Neural progenitor cell (in vitro differentiated cells): ENCODE results near the gene TENT4A. TPM values are rescaled to one million over a fixed set of nuclear protein-coding genes. Genes with fewer than 3 reads are reported as not detected.

Source experiments
- DNase-seq: peaks from one replicate; pipeline ENCODE4 v3.0.0-alpha.2; 2016; ENCODE audit warnings: low spot score
- H2AFZ ChIP-seq: fragments of 200-600 bp; sonication (generic); replicated peaks from 2 replicates; pipeline ENCODE4 v1.6.1; 2016; ENCODE audit warnings: antibody characterized with exemption
- H3F3A ChIP-seq: fragments of 200-600 bp; sonication (generic); 2 replicates; pipeline ENCODE4 v1.6.1; 2016; ENCODE audit warnings: antibody characterized with exemption, low read depth
- H3K27ac ChIP-seq: fragments of 200-600 bp; sonication (generic); 2 replicates; pipeline ENCODE4 v1.5.1; 2016; ENCODE audit warnings: mild to moderate bottlenecking
- H3K27me3 ChIP-seq: fragments of 200-600 bp; sonication (generic); 2 replicates; pipeline ENCODE4 v1.6.1; 2016; ENCODE audit warnings: mild to moderate bottlenecking, moderate library complexity
- H3K36me3 ChIP-seq: fragments of 200-600 bp; sonication (generic); 2 replicates; pipeline ENCODE4 v1.5.1; 2016
- H3K4me1 ChIP-seq: fragments of 200-600 bp; sonication (generic); 2 replicates; pipeline ENCODE4 v1.6.1; 2016; ENCODE audit warnings: mixed run types
- H3K4me2 ChIP-seq: fragments of 200-600 bp; sonication (generic); 2 replicates; pipeline ENCODE4 v1.6.1; 2016
- H3K4me3 ChIP-seq: fragments of 200-600 bp; sonication (generic); 2 replicates; pipeline ENCODE4 v1.5.1; 2016
- H3K79me2 ChIP-seq: fragments of 200-600 bp; sonication (generic); 2 replicates; pipeline ENCODE4 v1.6.1; 2016; ENCODE audit warnings: low read depth
- H3K9ac ChIP-seq: fragments of 200-600 bp; sonication (generic); 2 replicates; pipeline ENCODE4 v1.6.1; 2016
- H3K9me3 ChIP-seq: fragments of 200-600 bp; sonication (generic); 2 replicates; pipeline ENCODE4 v1.5.1; 2016; ENCODE audit warnings: low read depth
- H4K20me1 ChIP-seq: fragments of 200-600 bp; sonication (generic); 2 replicates; pipeline ENCODE4 v1.6.1; 2016; ENCODE audit warnings: low read depth
- H3K27ac Mint-ChIP-seq: 3 replicates; pipeline ENCODE4 v1.8.0; 2021; ENCODE audit warnings: mixed read lengths
- H3K27me3 Mint-ChIP-seq: 2 replicates; pipeline ENCODE4 v1.8.0; 2022; ENCODE audit warnings: low read depth, mild to moderate bottlenecking, inconsistent platforms, moderate library complexity, mixed read lengths; ENCODE audit not compliant: insufficient read depth
- H3K36me3 Mint-ChIP-seq: 3 replicates; pipeline ENCODE4 v1.8.0; 2021; ENCODE audit warnings: mixed read lengths
- H3K4me1 Mint-ChIP-seq: 3 replicates; pipeline ENCODE4 v1.8.0; 2021; ENCODE audit warnings: mixed read lengths
- H3K4me3 Mint-ChIP-seq: 3 replicates; pipeline ENCODE4 v1.8.0; 2021; ENCODE audit warnings: mild to moderate bottlenecking, moderate library complexity, mixed read lengths
- H3K9me3 Mint-ChIP-seq: 3 replicates; pipeline ENCODE4 v1.8.0; 2020; ENCODE audit warnings: mixed read lengths
- EZH2 ChIP-seq: fragments of 200-600 bp; sonication (generic); IDR thresholded peaks from 2 replicates; pipeline ENCODE4 v1.6.1; 2017; ENCODE audit warnings: antibody characterized with exemption, mild to moderate bottlenecking, moderate library complexity
- EZH2phosphoT487 ChIP-seq: fragments of 200-600 bp; sonication (generic); IDR thresholded peaks from 2 replicates; pipeline ENCODE4 v1.6.1; 2017; ENCODE audit warnings: antibody characterized with exemption
- total RNA-seq: library from RNA; depleted of rRNA; stranded (reverse); fragments of >200 nt; gene quantifications from 2 replicates; pipeline ENCODE4 v1.2.3, GENCODE V29; 2015; ENCODE audit warnings: low replicate concordance
- TF ChIP-seq, protein P1 (sequence below): fragments of 200-600 bp; sonication (generic); IDR thresholded peaks from 2 replicates; pipeline ENCODE4 v1.5.1; 2017; ENCODE audit warnings: antibody characterized with exemption, mild to moderate bottlenecking

The TENT4A gene
- total RNA-seq, 1 donor from 2014 or later, result 20.9 TPM

DNA sequence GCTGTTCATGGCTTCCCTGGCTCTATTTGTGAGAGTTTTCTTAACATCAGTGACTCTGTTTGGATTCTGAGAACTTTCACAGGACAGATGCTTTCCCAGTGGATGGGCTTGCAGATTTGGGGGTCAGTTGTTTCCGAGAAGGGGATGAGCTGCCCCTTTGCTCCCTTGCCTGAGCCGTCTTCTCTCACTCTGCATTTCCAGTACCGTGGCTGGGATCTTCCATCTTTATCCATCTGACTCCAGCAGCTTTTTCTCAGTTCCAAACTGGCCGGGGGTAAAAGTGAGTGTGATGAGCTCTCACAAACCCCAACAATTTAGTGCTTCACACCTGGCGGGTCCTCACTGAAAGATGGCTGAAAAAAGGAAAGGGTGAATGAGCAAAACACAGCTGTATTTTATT is 79.1 kb downstream of the TENT4A start:
- H3K27me3 ChIP-seq, result no peaks in the 10 kb centered on the region
- H3K4me3 ChIP-seq, result no peak overlapping the region
- H3K4me3 Mint-ChIP-seq, result no peak overlapping the region
- no peak for TF ChIP-seq EZH2
- TF ChIP-seq EZH2phosphoT487, result no peak
- TF ChIP-seq, protein P1, sequence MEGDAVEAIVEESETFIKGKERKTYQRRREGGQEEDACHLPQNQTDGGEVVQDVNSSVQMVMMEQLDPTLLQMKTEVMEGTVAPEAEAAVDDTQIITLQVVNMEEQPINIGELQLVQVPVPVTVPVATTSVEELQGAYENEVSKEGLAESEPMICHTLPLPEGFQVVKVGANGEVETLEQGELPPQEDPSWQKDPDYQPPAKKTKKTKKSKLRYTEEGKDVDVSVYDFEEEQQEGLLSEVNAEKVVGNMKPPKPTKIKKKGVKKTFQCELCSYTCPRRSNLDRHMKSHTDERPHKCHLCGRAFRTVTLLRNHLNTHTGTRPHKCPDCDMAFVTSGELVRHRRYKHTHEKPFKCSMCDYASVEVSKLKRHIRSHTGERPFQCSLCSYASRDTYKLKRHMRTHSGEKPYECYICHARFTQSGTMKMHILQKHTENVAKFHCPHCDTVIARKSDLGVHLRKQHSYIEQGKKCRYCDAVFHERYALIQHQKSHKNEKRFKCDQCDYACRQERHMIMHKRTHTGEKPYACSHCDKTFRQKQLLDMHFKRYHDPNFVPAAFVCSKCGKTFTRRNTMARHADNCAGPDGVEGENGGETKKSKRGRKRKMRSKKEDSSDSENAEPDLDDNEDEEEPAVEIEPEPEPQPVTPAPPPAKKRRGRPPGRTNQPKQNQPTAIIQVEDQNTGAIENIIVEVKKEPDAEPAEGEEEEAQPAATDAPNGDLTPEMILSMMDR, result no peak
- H3K36me3 ChIP-seq, result no peaks in the 10 kb centered on the region
- H3K27me3 Mint-ChIP-seq, result no peaks in the 10 kb centered on the region
- DNase-seq, result no peak
- H3K4me2 ChIP-seq, result no peak overlapping the region
- H3F3A ChIP-seq, result no peaks in the 10 kb centered on the region
- H3K4me1 ChIP-seq, result no peaks in the 10 kb centered on the region
- no peak overlapping the region for H3K27ac Mint-ChIP-seq
- H3K27ac ChIP-seq, result no peak overlapping the region
- no peak overlapping the region for H3K9ac ChIP-seq
- no peaks in the 10 kb centered on the region for H3K36me3 Mint-ChIP-seq
- H3K9me3 Mint-ChIP-seq, result no peaks in the 10 kb centered on the region
- H3K4me1 Mint-ChIP-seq, result peaks cover 2% of the 10 kb centered on the region
- no peak overlapping the region for H2AFZ ChIP-seq
- no peaks in the 10 kb centered on the region for H3K79me2 ChIP-seq
- no peaks in the 10 kb centered on the region for H3K9me3 ChIP-seq
- no peaks in the 10 kb centered on the region for H4K20me1 ChIP-seq

DNA sequence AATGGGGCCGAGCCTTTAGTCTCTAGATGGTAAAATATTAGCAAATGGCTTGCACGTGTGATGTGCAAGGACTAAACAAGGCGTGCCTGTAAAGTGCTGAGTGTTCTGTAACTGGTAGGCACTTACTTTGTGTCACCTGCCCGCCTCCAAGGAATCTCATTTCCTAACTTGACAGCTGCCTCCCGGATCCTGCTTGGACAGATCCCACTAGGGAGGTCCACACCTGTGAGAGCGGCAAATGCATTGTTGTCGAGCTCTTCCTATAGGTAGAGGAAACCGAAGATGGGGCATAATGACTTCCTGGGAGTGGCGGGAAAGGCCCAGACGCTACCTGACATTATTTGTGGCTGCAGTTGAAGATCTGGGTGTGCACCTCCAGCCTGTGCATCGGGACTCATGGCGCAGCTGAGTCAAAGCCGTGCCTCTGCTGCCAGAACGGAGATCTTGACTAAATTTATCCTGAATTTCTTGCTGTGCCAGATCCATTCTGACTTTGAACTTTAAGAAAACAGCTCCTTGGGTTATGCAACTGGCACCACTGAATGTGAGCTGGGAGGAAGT is 79.8 kb downstream of the TENT4A start:
- Mint-ChIP-seq H3K27ac (no peak overlapping the region), H3K36me3 (no peaks in the 10 kb centered on the region), H3K4me1 (peaks cover 2% of the 10 kb centered on the region), H3K27me3 (no peaks in the 10 kb centered on the region), H3K4me3 (no peak overlapping the region), H3K9me3 (no peaks in the 10 kb centered on the region)
- Histone ChIP-seq H3K4me2 (no peak overlapping the region), H3K27me3 (no peaks in the 10 kb centered on the region), H3K27ac (no peak overlapping the region), H3K79me2 (no peaks in the 10 kb centered on the region), H3K9ac (no peak overlapping the region), H3K4me3 (no peak overlapping the region), H3K36me3 (no peaks in the 10 kb centered on the region), H4K20me1 (no peaks in the 10 kb centered on the region), H2AFZ (no peak overlapping the region), H3K4me1 (no peaks in the 10 kb centered on the region), H3K9me3 (no peaks in the 10 kb centered on the region), H3F3A (no peaks in the 10 kb centered on the region)
- DNase-seq, result no peak
- TF ChIP-seq EZH2phosphoT487, result no peak
- no peak for TF ChIP-seq EZH2
- TF ChIP-seq, protein P1, result no peak

DNA sequence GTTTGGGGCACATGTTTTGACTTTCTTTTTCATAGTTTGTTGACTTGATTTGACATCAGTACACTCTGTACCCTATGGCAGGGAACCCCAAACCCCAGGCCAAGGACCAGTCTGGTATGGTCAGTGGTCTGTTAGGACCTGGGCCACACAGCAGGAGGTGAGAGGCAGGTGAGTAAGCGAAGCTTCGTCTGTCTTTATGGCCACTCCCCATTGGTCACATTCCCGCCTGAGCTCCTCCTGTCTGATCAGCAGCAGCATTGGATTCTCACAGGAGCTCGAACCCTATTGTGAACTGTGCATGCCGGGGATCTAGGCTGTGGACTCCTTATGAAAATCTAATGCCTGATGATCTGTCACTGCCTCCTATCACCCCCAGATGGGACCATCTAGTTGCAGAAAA is 88.0 kb downstream of the TENT4A start:
- TF ChIP-seq EZH2phosphoT487, result no peak
- TF ChIP-seq, protein P1, result no peak
- no peak for TF ChIP-seq EZH2
- no peaks in the 10 kb centered on the region for H4K20me1 ChIP-seq
- H3K36me3 ChIP-seq, result no peaks in the 10 kb centered on the region
- H3K79me2 ChIP-seq, result no peaks in the 10 kb centered on the region
- no peak overlapping the region for H3K27ac ChIP-seq
- H3K9me3 ChIP-seq, result no peaks in the 10 kb centered on the region
- Mint-ChIP-seq H3K4me1 (no peaks in the 10 kb centered on the region), H3K27ac (no peak overlapping the region), H3K27me3 (no peaks in the 10 kb centered on the region), H3K9me3 (peaks cover 11% of the 10 kb centered on the region), H3K4me3 (no peak overlapping the region), H3K36me3 (no peaks in the 10 kb centered on the region)
- H2AFZ ChIP-seq, result no peak overlapping the region
- H3K4me3 ChIP-seq, result no peak overlapping the region
- H3K27me3 ChIP-seq, result no peaks in the 10 kb centered on the region
- no peaks in the 10 kb centered on the region for H3F3A ChIP-seq
- H3K9ac ChIP-seq, result no peak overlapping the region
- H3K4me1 ChIP-seq, result no peaks in the 10 kb centered on the region
- no peak overlapping the region for H3K4me2 ChIP-seq
- no peak for DNase-seq
